Sciatic nerve (tissue), 2 donors: ENCODE data around the gene INHBC. TPM values are rescaled to one million over a fixed set of nuclear protein-coding genes. Genes with fewer than 3 reads are reported as not detected.
"Not testable (repeated sequence)": the region's sequence is repeated elsewhere in the genome, so short reads cannot be mapped to it uniquely, and the experiment has no call there.

Source experiments
- ATAC-seq: fragments of 200-7000 bp; cut with Tn5 transposase; one replicate; pipeline ENCODE4 v1.9.1; 2020; ENCODE audit warnings: mild to moderate bottlenecking, moderate library complexity
- DNase-seq: peaks from one replicate; pipeline ENCODE4 v3.0.0-alpha.2; 2020; ENCODE audit warnings: low spot score
- intact Hi-C: fragments of 100-400 bp; cut with DNase I; formaldehyde crosslinking; loops from one replicate; pipeline ENCODE4 v1.14.2; 2022
- total RNA-seq: library from RNA; stranded (reverse); fragmentation: NEBNext Ultra II Directional; extraction: Animal tissue kit (Norgen Biotek cat#: 25700); gene quantifications from one replicate; pipeline ENCODE4 v1.2.1, GENCODE V29; 2021
- donor health status: DM: no; HTN: no; CAD: no.
- donor health status: DM: no; HTN: no; CAD: no.

Gene INHBC
- total RNA-seq, result not detected

GRCh38 chr12:57434517-57435223 lies at the start of gene INHBC:
Gene INHBC (plus strand): TSS chr12:57434784. CDS start chr12:57434887, 103 bp downstream.
- no peak for DNase-seq
- intact Hi-C loops, result no loop called here

GRCh38 chr12:57385586-57385985 lies 49.0 kb upstream of the INHBC start:
- no peak for ATAC-seq

More at GRCh38 chr12:57434517-57435223, at the start of gene INHBC:
- no peak for ATAC-seq

GRCh38 chr12:57386187-57386720 lies 48.3 kb upstream of the INHBC start:
- intact Hi-C loops, result no loop called here
- ATAC-seq, result no peak

More at GRCh38 chr12:57385586-57385985, 49.0 kb upstream of the INHBC start:
- intact Hi-C loops, result no loop called here
- no peak for DNase-seq

GRCh38 chr12:57388425-57388824 lies 46.2 kb upstream of the INHBC start:
- intact Hi-C loops, result no loop called here
- DNase-seq, result no peak
- ATAC-seq, result no peak

More at GRCh38 chr12:57386187-57386720, 48.3 kb upstream of the INHBC start:
- no peak for DNase-seq

- DNase-seq, result no peak
- intact Hi-C loops, result no loop called here
- no peak for ATAC-seq
These were observed 45.6 kb upstream of the INHBC start for GRCh38 chr12:57389033-57389432.

GRCh38 chr12:57390174-57390573 lies 44.4 kb upstream of the INHBC start:
- no peak for DNase-seq
- ATAC-seq, result no peak
- intact Hi-C loops, result no loop called here

- ATAC-seq, result no peak
- no peak for DNase-seq
- intact Hi-C loops, result no loop called here
These were observed 39.5 kb upstream of the INHBC start for GRCh38 chr12:57395121-57395520.

GRCh38 chr12:57397441-57397840 lies 37.1 kb upstream of the INHBC start:
- intact Hi-C loops, result no loop called here
- DNase-seq (no peak), ATAC-seq (no peak)

GRCh38 chr12:57399718-57400463 lies 34.7 kb upstream of the INHBC start:
- DNase-seq, intact Hi-C loops, ATAC-seq: not testable (repeated sequence)

- DNase-seq, result no peak
- no peak for ATAC-seq
- intact Hi-C loops, result no loop called here
These were observed 33.4 kb upstream of the INHBC start for GRCh38 chr12:57401165-57401564.

GRCh38 chr12:57402156-57402555 lies 32.4 kb upstream of the INHBC start:
- DNase-seq, ATAC-seq, intact Hi-C loops: not testable (repeated sequence)

- intact Hi-C loops, result no loop called here
- ATAC-seq, result no peak
- no peak for DNase-seq
These were observed 29.5 kb upstream of the INHBC start for GRCh38 chr12:57404966-57405640.

GRCh38 chr12:57410534-57410933 lies 24.1 kb upstream of the INHBC start:
- intact Hi-C loops, result no loop called here
- DNase-seq (no peak), ATAC-seq (no peak)

- intact Hi-C loops, DNase-seq, ATAC-seq: not testable (repeated sequence)
These were observed 20.4 kb upstream of the INHBC start for GRCh38 chr12:57414160-57414559.

GRCh38 chr12:57415088-57415487 lies 19.5 kb upstream of the INHBC start:
- DNase-seq (no peak), ATAC-seq (no peak)
- intact Hi-C loops, result no loop called here

GRCh38 chr12:57416039-57416996 lies 18.3 kb upstream of the INHBC start:
- ATAC-seq (no peak), DNase-seq (no peak)
- intact Hi-C loops, result no loop called here

- ATAC-seq, result no peak
- no peak for DNase-seq
- intact Hi-C loops, result no loop called here
These were observed 16.3 kb upstream of the INHBC start for GRCh38 chr12:57418255-57418654.

- ATAC-seq (no peak), DNase-seq (no peak)
- intact Hi-C loops, result no loop called here
These were observed 15.1 kb upstream of the INHBC start for GRCh38 chr12:57419495-57419894.
